Common myeloid progenitor, CD34-positive (primary cell): ENCODE measurements around the gene LRRC49.

Experiments used
- CTCF ChIA-PET: fragments of 350-600 bp; sonication (Branson Sonifier 250); formaldehyde crosslinking; loops from one replicate; lab custom pipeline; 2021; ENCODE audit warnings: antibody characterized with exemption; lab: Charles Lee
- POLR2A ChIA-PET: fragments of 350-600 bp; sonication (Branson Sonifier 250); formaldehyde crosslinking; loops from one replicate; lab custom pipeline; 2021; ENCODE audit warnings: antibody characterized with exemption; lab: Charles Lee
- DNase-seq, 3 donors: peaks; one replicate each; pipeline versions ENCODE4 v3.0.0 to v3.0.0-alpha.2; 2013
- H3K27ac ChIP-seq, 2 experiments: 1 replicate in 1 of 2; 2 replicates in 1 of 2; pipeline ENCODE4 v1.7.0; 2013; ENCODE audit warnings: inconsistent platforms in 2 of 2, low read length in 2 of 2, mild to moderate bottlenecking in 2 of 2, low read depth in 1 of 2, moderate library complexity in 1 of 2; ENCODE audit not compliant: severe bottlenecking in 2 of 2, insufficient read depth in 1 of 2, poor library complexity in 1 of 2
- H3K27me3 ChIP-seq, 5 experiments: replicated peaks in 2 of 5; 1 replicate in 3 of 5; 2 replicates in 2 of 5; pipeline versions ENCODE4 v1.6.1 to v1.7.0; 2013; ENCODE audit warnings: low read length in 4 of 5, mild to moderate bottlenecking in 2 of 5, moderate library complexity in 2 of 5, inconsistent platforms in 1 of 5; ENCODE audit not compliant: insufficient read depth in 5 of 5, control insufficient read depth in 4 of 5
- H3K36me3 ChIP-seq, 4 experiments: 1 replicate in 2 of 4; 2 replicates in 2 of 4; pipeline versions ENCODE4 v1.6.1 to v1.7.0; 2013; ENCODE audit warnings: low read length in 3 of 4, control low read depth in 1 of 4, mild to moderate bottlenecking in 1 of 4; ENCODE audit not compliant: control insufficient read depth in 4 of 4, insufficient read depth in 4 of 4
- H3K4me1 ChIP-seq, 4 experiments: 1 replicate in 3 of 4; 2 replicates in 1 of 4; pipeline versions ENCODE4 v1.6.1 to v1.7.1; 2013; ENCODE audit warnings: low read length in 3 of 4, mild to moderate bottlenecking in 3 of 4, control low read depth in 1 of 4, inconsistent platforms in 1 of 4, moderate library complexity in 1 of 4; ENCODE audit not compliant: control insufficient read depth in 4 of 4, insufficient read depth in 4 of 4; ENCODE audit errors: control extremely low read depth in 1 of 4
- H3K4me3 ChIP-seq, 7 experiments: 1 replicate in 4 of 7; 2 replicates in 3 of 7; pipeline versions ENCODE4 v1.5.1 to v1.7.0; 2013; ENCODE audit warnings: mild to moderate bottlenecking in 7 of 7, low read length in 6 of 7, moderate library complexity in 6 of 7, inconsistent platforms in 2 of 7, low read depth in 2 of 7, control low read depth in 1 of 7; ENCODE audit not compliant: insufficient read depth in 4 of 7, control insufficient read depth in 1 of 7; ENCODE audit errors: extremely low read depth in 1 of 7
- H3K9me3 ChIP-seq, 5 experiments: 1 replicate in 4 of 5; 2 replicates in 1 of 5; pipeline versions ENCODE4 v1.6.1 to v1.7.1; 2013; ENCODE audit warnings: low read length in 4 of 5, mild to moderate bottlenecking in 2 of 5, inconsistent platforms in 1 of 5, low read depth in 1 of 5, moderate library complexity in 1 of 5; ENCODE audit not compliant: control insufficient read depth in 4 of 5, insufficient read depth in 2 of 5; ENCODE audit errors: control extremely low read depth in 1 of 5
- WGBS: methylation state at CpG from one replicate; pipeline ENCODE4 v1.1.5; 2013; ENCODE audit not compliant: insufficient coverage; 5-methylcytosine and 5-hydroxymethylcytosine counted together

LRRC49 gene

GRCh38 chr15:71060983-71061382, 168.4 kb downstream of the LRRC49 start:
- peaks cover 0 to 8% (median 3%) of the 10 kb centered on the region in 5 experiments for H3K9me3 ChIP-seq
- H3K4me1 ChIP-seq = no peaks in the 10 kb centered on the region
- H3K4me3 ChIP-seq = no peak overlapping the region
- no peak for DNase-seq
- H3K27ac ChIP-seq = no peak overlapping the region
- CTCF ChIA-PET = no interaction called here
- H3K36me3 ChIP-seq = no peaks in the 10 kb centered on the region
- no peaks in the 10 kb centered on the region for H3K27me3 ChIP-seq
- POLR2A ChIA-PET = no interaction called here
- WGBS = no CpG with 5 or more reads among the region's 1 CpG

- Histone ChIP-seq H3K9me3 (peaks cover 0 to 2% (median 0%) of the 10 kb centered on the region in 5 experiments), H3K27me3 (no peaks in the 10 kb centered on the region), H3K27ac (no peak overlapping the region), H3K4me1 (no peaks in the 10 kb centered on the region), H3K4me3 (no peak overlapping the region), H3K36me3 (no peaks in the 10 kb centered on the region)
- WGBS = 94% methylated on average over 4 of the region's 5 CpGs
- no peak for DNase-seq
- ChIA-PET CTCF (no interaction called here), POLR2A (no interaction called here)
These were observed 174.4 kb downstream of the LRRC49 start for GRCh38 chr15:71066983-71067382.

DNA sequence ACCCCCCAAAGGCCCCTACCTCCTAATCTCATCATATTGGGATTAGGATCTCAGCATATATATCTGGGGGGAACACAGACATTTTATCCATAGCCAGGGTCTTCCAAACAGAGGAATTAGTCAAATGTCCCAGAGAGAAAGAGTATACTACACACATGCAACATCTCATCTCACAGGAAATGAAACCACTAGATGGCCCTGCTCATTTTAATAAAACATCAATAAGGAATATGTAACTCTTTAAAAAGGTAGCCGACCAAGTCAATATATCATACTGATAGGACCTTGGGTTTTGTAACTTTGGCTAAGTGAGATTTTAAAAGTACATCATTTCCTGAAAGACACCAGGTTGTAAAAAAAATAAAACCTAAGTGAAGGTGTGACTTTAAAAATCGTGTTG, 177.1 kb downstream of the LRRC49 start:
- POLR2A ChIA-PET = no interaction called here
- Histone ChIP-seq H3K27ac (no peak overlapping the region), H3K27me3 (no peaks in the 10 kb centered on the region), H3K4me3 (no peak overlapping the region), H3K4me1 (no peaks in the 10 kb centered on the region), H3K36me3 (no peaks in the 10 kb centered on the region), H3K9me3 (peaks cover 0 to 4% (median 1%) of the 10 kb centered on the region in 5 experiments)
- DNase-seq = no peak
- 100% methylated on average over 1 of the region's 2 CpGs for WGBS
- CTCF ChIA-PET = no interaction called here

- Histone ChIP-seq H3K27ac (no peak overlapping the region), H3K4me3 (no peak overlapping the region), H3K27me3 (peaks cover 0 to 3% (median 0%) of the 10 kb centered on the region in 5 experiments), H3K4me1 (no peaks in the 10 kb centered on the region), H3K36me3 (no peaks in the 10 kb centered on the region), H3K9me3 (peaks cover 0 to 4% (median 2%) of the 10 kb centered on the region in 5 experiments)
- no peak for DNase-seq
- ChIA-PET CTCF (no interaction called here), POLR2A (no interaction called here)
These were observed 178.9 kb downstream of the LRRC49 start for GRCh38 chr15:71071529-71071928.

DNA sequence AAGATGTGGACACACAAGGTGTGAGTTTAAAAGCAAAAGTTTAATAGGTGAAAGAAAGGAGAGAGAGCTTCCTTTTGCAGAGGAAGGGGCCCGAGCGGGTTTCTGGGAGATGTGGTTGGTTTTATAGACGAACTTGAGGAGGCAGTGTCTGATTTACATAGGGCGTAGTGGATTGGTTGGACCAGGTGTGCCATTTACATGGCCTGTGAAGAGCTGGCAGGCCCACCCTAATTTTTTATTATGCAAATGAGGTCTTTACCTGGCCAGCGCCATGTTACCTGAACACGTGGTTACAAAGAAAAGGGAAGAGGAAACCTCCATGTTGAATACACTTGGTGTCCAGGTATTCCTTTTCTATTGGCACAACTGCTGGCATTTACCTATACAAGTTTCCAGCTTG, 179.8 kb downstream of the LRRC49 start:
- POLR2A ChIA-PET = no interaction called here
- CTCF ChIA-PET = no interaction called here
- H3K27me3 ChIP-seq = peaks cover 0 to 3% (median 0%) of the 10 kb centered on the region in 5 experiments
- DNase-seq = no peak
- H3K27ac ChIP-seq = no peak overlapping the region
- no peaks in the 10 kb centered on the region for H3K36me3 ChIP-seq
- H3K4me3 ChIP-seq = no peak overlapping the region
- peaks cover 0 to 4% (median 2%) of the 10 kb centered on the region in 5 experiments for H3K9me3 ChIP-seq
- 95% methylated on average over 6 of the region's 6 CpGs for WGBS
- no peaks in the 10 kb centered on the region for H3K4me1 ChIP-seq

DNA sequence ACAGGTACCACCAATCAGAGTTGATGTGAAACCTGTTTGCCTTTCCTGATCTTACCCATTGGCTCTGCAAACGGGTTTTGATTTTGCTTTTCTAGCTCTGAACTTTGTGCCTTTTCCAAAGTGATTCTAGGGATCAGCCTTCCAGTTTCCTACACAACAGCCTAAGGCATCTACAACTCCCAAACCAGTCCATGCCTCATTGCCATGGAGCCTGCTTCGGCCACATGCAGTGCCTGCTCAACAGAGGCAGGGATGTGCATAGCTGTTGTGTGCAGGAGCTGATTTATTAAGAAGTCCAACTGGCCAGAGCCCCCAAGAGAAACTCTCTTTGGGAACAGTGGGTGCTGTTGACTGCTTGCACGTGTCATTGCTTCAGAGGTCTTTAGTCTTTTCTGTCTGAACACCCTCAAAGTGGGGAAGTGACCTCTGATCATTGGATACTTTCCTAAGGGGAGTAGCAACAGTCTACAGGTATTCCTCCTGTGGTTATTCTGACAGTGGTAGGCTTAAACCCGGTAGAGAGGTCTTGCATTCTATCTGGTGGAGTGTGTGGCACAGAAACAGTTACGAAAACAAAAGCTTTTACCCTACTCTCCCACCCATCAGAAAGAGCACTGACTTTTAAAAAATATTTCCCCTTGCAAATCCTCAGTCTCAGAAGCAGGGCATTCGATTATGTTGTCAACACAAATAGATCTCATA, 186.0 kb downstream of the LRRC49 start:
- POLR2A ChIA-PET = no interaction called here
- no peaks in the 10 kb centered on the region for H3K36me3 ChIP-seq
- 90% methylated on average over 3 of the region's 6 CpGs for WGBS

DNA sequence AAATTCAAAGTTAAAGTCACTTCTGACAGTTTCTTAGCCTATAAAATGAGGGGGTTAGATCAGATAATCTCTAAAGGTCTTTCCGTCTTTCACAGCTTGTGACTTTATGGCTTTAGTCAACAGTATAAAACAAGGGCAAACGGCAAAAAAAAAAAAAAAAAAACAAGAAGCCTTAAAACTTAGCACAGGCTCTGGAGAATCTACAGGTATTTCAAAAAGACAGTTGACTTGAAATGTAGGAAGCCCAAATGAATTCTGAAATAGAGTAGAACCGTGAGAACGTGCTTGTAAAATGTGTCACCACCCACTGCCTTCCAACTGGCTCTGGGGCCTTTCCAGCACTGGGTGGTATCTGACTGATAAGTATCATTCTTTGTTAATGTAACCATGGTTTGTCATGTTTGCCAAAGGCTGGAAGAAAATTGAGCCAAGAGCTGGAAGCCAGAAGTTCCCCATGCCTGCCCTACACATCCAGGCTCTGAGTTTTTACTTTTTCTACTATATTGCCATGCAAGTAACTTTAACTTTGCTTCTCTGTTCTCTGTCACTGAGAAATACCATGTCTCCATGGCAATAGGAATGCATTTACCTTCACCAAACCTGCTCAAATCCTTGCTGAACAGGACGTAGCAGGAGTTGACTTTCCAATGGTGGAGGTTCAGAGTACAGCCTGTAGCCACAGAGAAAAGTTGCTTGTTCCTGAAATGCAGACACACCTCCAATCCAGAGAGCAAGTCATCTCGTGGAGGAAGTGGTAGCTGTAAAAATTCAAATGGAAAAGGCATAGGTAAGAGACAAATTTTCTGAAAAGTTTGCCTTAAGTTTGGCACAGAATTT, 186.8 kb downstream of the LRRC49 start:
- H3K4me1 ChIP-seq = no peaks in the 10 kb centered on the region
- DNase-seq = no peak
- ChIA-PET CTCF (no interaction called here), POLR2A (no interaction called here)
- 65% methylated on average over 4 of the region's 6 CpGs for WGBS
- peaks cover 0 to 3% (median 0%) of the 10 kb centered on the region in 5 experiments for H3K9me3 ChIP-seq
- no peaks in the 10 kb centered on the region for H3K36me3 ChIP-seq
- H3K27ac ChIP-seq = no peak overlapping the region
- no peak overlapping the region for H3K4me3 ChIP-seq
- peaks cover 2 to 12% (median 6%) of the 10 kb centered on the region in 5 experiments for H3K27me3 ChIP-seq

More for the DNA sequence above, 186.0 kb downstream of the LRRC49 start:
- Histone ChIP-seq H3K9me3 (peaks cover 0 to 3% (median 0%) of the 10 kb centered on the region in 5 experiments), H3K27ac (no peak overlapping the region), H3K27me3 (peaks cover 2 to 8% (median 5%) of the 10 kb centered on the region in 5 experiments), H3K4me3 (no peak overlapping the region), H3K4me1 (no peaks in the 10 kb centered on the region)
- no peak for DNase-seq
- CTCF ChIA-PET = interaction anchor here (0.6 kb wide), 1 partner anchor 22 kb away, joined by 3 read pairs; no protein-coding TSS in a partner anchor
